HL-60 (cell line): Measurements from ENCODE around the gene CCL19.

Source experiments
- CTCF ChIP-seq: IDR thresholded peaks from one replicate; pipeline ENCODE4 v1.5.1; 2011; ENCODE audit warnings: low read length, control low read depth, inconsistent platforms; ENCODE audit not compliant: insufficient read depth
- GABPA ChIP-seq: IDR thresholded peaks from 2 replicates; pipeline ENCODE4 v1.6.1; 2012; ENCODE audit warnings: low read depth
- POLR2AphosphoS5 ChIP-seq: IDR thresholded peaks from 2 replicates; pipeline ENCODE4 v1.6.1; 2012; ENCODE audit warnings: low read depth
- REST ChIP-seq: IDR thresholded peaks from 2 replicates; pipeline ENCODE4 v1.6.1; 2012; ENCODE audit warnings: low read depth; ENCODE audit not compliant: insufficient replicate concordance

GRCh38 chr9:34732886-34733285 lies 41.8 kb upstream of the CCL19 start:
- TF ChIP-seq CTCF (no peak), POLR2AphosphoS5 (no peak), GABPA (no peak), REST (no peak)
